K562 (cell line): ENCODE measurements around the gene RSRC1. TPM values are rescaled to one million over a fixed set of nuclear protein-coding genes. Genes with fewer than 3 reads are reported as not detected.

ENCODE experiments used
- ATAC-seq: fragments of 200-7000 bp; cut with Tn5 transposase; 3 replicates; pipeline ENCODE4 v1.9.1; 2020; ENCODE audit warnings: moderate library complexity
- BruUV-seq: library from RNA; stranded (reverse); fragments of 400-500 nt; replicated peaks from 2 replicates; lab custom pipeline; 2021; lab: Mats Ljungman, UMichigan
- CTCF ChIA-PET: fragments of 300-600 bp; formaldehyde crosslinking; extraction: SDS; loops from one replicate; lab custom pipeline; 2021; ENCODE audit warnings: low intra/inter-chr PET ratio; lab: Yijun Ruan, JAX
- POLR2A ChIA-PET: fragments of 300-600, 350-650 bp; sonication (Branson Sonifier 250); formaldehyde crosslinking; extraction: SDS; loops from one replicate; lab custom pipeline; 2021; ENCODE audit warnings: antibody characterized with exemption, inconsistent platforms; lab: Yijun Ruan, JAX
- DNase-seq, 4 experiments: peaks; one replicate each; pipeline versions ENCODE4 v3.0.0 to v3.0.0-alpha.2; 2011 to 2018; ENCODE audit warnings: low spot score in 3 of 4, mixed read lengths in 3 of 4; ENCODE audit errors: extremely low read depth in 1 of 4
- FAIRE-seq: peaks from 2 replicates; lab custom pipeline; 2011; peaks lifted over from hg19 to GRCh38; lab: Jason Lieb, UNC
- H2AFZ ChIP-seq: 2 replicates; pipeline ENCODE4 v1.6.0; 2011; ENCODE audit warnings: low read depth, low read length, control low read depth, inconsistent platforms
- H3K27ac ChIP-seq: fragments of 200-600 bp; 3 replicates; pipeline ENCODE4 v1.8.0; 2011; ENCODE audit warnings: low read depth, mild to moderate bottlenecking, control low read depth, inconsistent platforms, low read length, moderate library complexity, mixed read lengths; ENCODE audit errors: extremely low read depth
- H3K27me3 ChIP-seq, 2 experiments: fragments of 300-600 bp in 1 of 2; 2 replicates in 1 of 2; 3 replicates in 1 of 2; pipeline versions ENCODE4 v1.6.0 to v1.8.0; 2011; ENCODE audit warnings: inconsistent platforms in 2 of 2, low read length in 2 of 2, mild to moderate bottlenecking in 1 of 2, mixed read lengths in 1 of 2, moderate library complexity in 1 of 2; ENCODE audit not compliant: control insufficient read depth in 2 of 2, insufficient read depth in 2 of 2
- H3K36me3 ChIP-seq: fragments of 300-600 bp; 3 replicates; pipeline ENCODE4 v1.8.0; 2011; ENCODE audit warnings: mild to moderate bottlenecking, low read length, inconsistent platforms; ENCODE audit not compliant: control insufficient read depth, insufficient read depth
- H3K4me1 ChIP-seq, 2 experiments: fragments of 200-600 bp in 1 of 2; replicated peaks in 1 of 2; 2 replicates in 1 of 2; 3 replicates in 1 of 2; pipeline versions ENCODE4 v1.5.1 to v1.8.0; 2011; ENCODE audit warnings: inconsistent platforms in 2 of 2, low read length in 2 of 2, mild to moderate bottlenecking in 1 of 2, mixed read lengths in 1 of 2, moderate library complexity in 1 of 2; ENCODE audit not compliant: control insufficient read depth in 2 of 2, insufficient read depth in 2 of 2
- H3K4me2 ChIP-seq: 2 replicates; pipeline ENCODE4 v1.6.1; 2011; ENCODE audit warnings: low read length, control low read depth, inconsistent platforms, mixed read lengths; ENCODE audit not compliant: insufficient read depth
- H3K4me3 ChIP-seq: fragments of 200-600 bp; sonication (generic), shearing (Covaris generic); 2 replicates; pipeline ENCODE4 v1.5.1; 2016; ENCODE audit warnings: control low read depth, inconsistent platforms
- H3K79me2 ChIP-seq: fragments of 200-600 bp; 3 replicates; pipeline ENCODE4 v1.8.0; 2011; ENCODE audit warnings: low read length, inconsistent platforms; ENCODE audit not compliant: control insufficient read depth, insufficient read depth
- H3K9ac ChIP-seq, 2 experiments: 2 replicates each; pipeline versions ENCODE4 v1.6.0 to v1.6.1; 2011; ENCODE audit warnings: low read depth in 2 of 2, low read length in 2 of 2, control low read depth in 1 of 2, inconsistent platforms in 1 of 2, mild to moderate bottlenecking in 1 of 2, mixed read lengths in 1 of 2; ENCODE audit not compliant: insufficient read depth in 1 of 2
- H3K9me1 ChIP-seq: one replicate; pipeline ENCODE4 v1.6.0; 2011; ENCODE audit warnings: inconsistent platforms, mild to moderate bottlenecking, low read length, moderate library complexity; ENCODE audit not compliant: control insufficient read depth, insufficient read depth
- H3K9me3 ChIP-seq: replicated peaks from 2 replicates; pipeline ENCODE4 v1.5.1; 2011; ENCODE audit warnings: low read depth, low read length, inconsistent platforms; ENCODE audit not compliant: control insufficient read depth, insufficient read depth
- H4K20me1 ChIP-seq: replicated peaks from 2 replicates; pipeline ENCODE4 v1.6.1; 2011; ENCODE audit warnings: low read length, inconsistent platforms, mixed read lengths; ENCODE audit not compliant: control insufficient read depth, insufficient read depth
- ARID2 ChIP-seq: fragments of 450-650 bp; IDR thresholded peaks from 2 replicates; pipeline ENCODE4 v1.6.1; 2017; ENCODE audit warnings: antibody characterized with exemption, mild to moderate bottlenecking
- BHLHE40 ChIP-seq: IDR thresholded peaks from 2 replicates; pipeline ENCODE4 v1.6.1; 2011; ENCODE audit warnings: low read length, improper control_type of control experiment
- CHD4 ChIP-seq: fragments of 200-600 bp; sonication (generic); IDR thresholded peaks from 3 replicates; pipeline ENCODE4 v1.6.1; 2012; ENCODE audit warnings: low read depth, mild to moderate bottlenecking, mixed read lengths, low read length, inconsistent platforms; ENCODE audit not compliant: insufficient read depth, insufficient replicate concordance, poor library complexity, severe bottlenecking
- HMBOX1 ChIP-seq: sonication (generic); IDR thresholded peaks from 2 replicates; pipeline ENCODE4 v1.6.1; 2016
- NEUROD1 ChIP-seq: fragments of 150-350 bp; IDR thresholded peaks from 2 replicates; pipeline ENCODE4 v1.6.1; 2014; ENCODE audit warnings: borderline replicate concordance, low read length, low read depth; ENCODE audit not compliant: partially characterized antibody
- SMARCB1 ChIP-seq: IDR thresholded peaks from 2 replicates; pipeline ENCODE4 v1.6.1; 2011; ENCODE audit warnings: improper control_type of control experiment, low read depth; ENCODE audit not compliant: insufficient read length
- SRSF1 ChIP-seq: fragments of 200-400 bp; formaldehyde crosslinking; IDR thresholded peaks from 2 replicates; pipeline ENCODE4 v1.6.1; 2017; ENCODE audit warnings: mild to moderate bottlenecking, low read depth, low read length, moderate library complexity
- TCF7L2 ChIP-seq: fragments of 150-350 bp; IDR thresholded peaks from 2 replicates; pipeline ENCODE4 v1.6.1; 2016; ENCODE audit warnings: low read depth, mild to moderate bottlenecking, low read length, moderate library complexity
- ZFX ChIP-seq: sonication (generic); formaldehyde crosslinking; IDR thresholded peaks from 2 replicates; pipeline ENCODE4 v1.8.0; 2022; ENCODE audit warnings: mild to moderate bottlenecking, missing genetic modification reagents, moderate library complexity
- ZNF75A ChIP-seq: fragments of 450-650 bp; formaldehyde crosslinking; IDR thresholded peaks from 2 replicates; pipeline ENCODE4 v1.4.0; 2020; ENCODE audit warnings: mild to moderate bottlenecking
- WGBS: fragments of 100-300 bp; shearing (Covaris generic); methylation state at CpG from one replicate; pipeline ENCODE4 v1.1.6; 2016; ENCODE audit warnings: low coverage, mixed read lengths; ENCODE audit not compliant: insufficient coverage; ENCODE audit errors: missing lambda C conversion rate; 5-methylcytosine and 5-hydroxymethylcytosine counted together
- in situ Hi-C: fragments of 300-500 bp; cut with MboI; formaldehyde crosslinking; loops from 4 replicates; pipeline ENCODE4 v1.15.0; 2018; ENCODE audit warnings: inconsistent platforms, mixed read lengths
- intact Hi-C: fragments of 100-400 bp; cut with micrococcal nuclease; formaldehyde crosslinking; loops from 2 replicates; pipeline ENCODE4 v1.14.2; 2022
- polyA plus RNA-seq, 8 experiments: library from polyadenylated mRNA; depleted of rRNA in 4 of 8; stranded (reverse) in 5 of 8; unstranded in 3 of 8; fragments of >200 nt; fragmentation: Nextera tagmentation in 2 of 8; fragmentation: Illumina TruSeq in 1 of 8; extraction: Ambion mirVana in 2 of 8; extraction: Trizol in 1 of 8; gene quantifications; 2 replicates each; pipeline versions ENCODE4 v1.2.1 to v1.2.3, GENCODE V29; 2011 to 2014; ENCODE audit warnings: inconsistent platforms in 1 of 8, missing spikeins in 1 of 8
- total RNA-seq, 7 experiments: library from RNA; depleted of rRNA in 6 of 7; stranded (reverse); fragments of >200 nt in 6 of 7; fragmentation: Illumina TruSeq in 2 of 7; extraction: Trizol in 2 of 7; gene quantifications; 2 replicates each; pipeline versions ENCODE4 v1.2.1 to v1.2.3, GENCODE V29; 2011 to 2021; ENCODE audit warnings: low replicate concordance in 1 of 7

The RSRC1 gene
- total and polyA plus RNA-seq, 9 of the 15 experiments (the other 6 are each of a cell fraction or from before 2014, with no cell fraction given), result 19.3 to 128 (median 75.5) TPM

- H3K4me2 ChIP-seq, result no peak overlapping the region
- BruUV-seq, result no TSS peak
- in situ Hi-C loops (no loop called here), intact Hi-C loops (no loop called here)
- no peak for DNase-seq
- H3K4me1 ChIP-seq, result no peaks in the 10 kb centered on the region
- H3K79me2 ChIP-seq, result no peaks in the 10 kb centered on the region
- no peak overlapping the region for H3K9ac ChIP-seq
- no peaks in the 10 kb centered on the region for H3K9me1 ChIP-seq
- H4K20me1 ChIP-seq, result no peaks in the 10 kb centered on the region
- FAIRE-seq, result no peak
- no peaks in the 10 kb centered on the region for H3K27me3 ChIP-seq
- CTCF ChIA-PET, result no interaction called here
- no peak overlapping the region for H3K4me3 ChIP-seq
- 8% methylated on average over 1 of the region's 1 CpG for WGBS
- POLR2A ChIA-PET, result no interaction called here
- no peak for ATAC-seq
- no peak overlapping the region for H3K27ac ChIP-seq
- TF ChIP-seq HMBOX1 (no peak), TCF7L2 (no peak), CHD4 (no peak), NEUROD1 (no peak), ZNF75A (no peak), SMARCB1 (no peak), ZFX (CRISPR knock-in tag) (no peak), SRSF1 (no peak), ARID2 (no peak), BHLHE40 (no peak)
- no peaks in the 10 kb centered on the region for H3K9me3 ChIP-seq
- no peak overlapping the region for H2AFZ ChIP-seq
- H3K36me3 ChIP-seq, result no peaks in the 10 kb centered on the region
Measured at GRCh38 chr3:158460926-158461325, 351.0 kb downstream of the RSRC1 start.
